GM04503 (cell line): ENCODE measurements around the gene PTPMT1.
A peak's percentile ranks its signal among the peaks of the same experiment; 100 is the strongest.

Source experiments
- DNase-seq: peaks from one replicate; pipeline ENCODE4 v3.0.0-alpha.2; 2012; ENCODE audit warnings: low read depth

PTPMT1 gene

GRCh38 chr11:47607380-47607779 lies 42.0 kb downstream of the PTPMT1 start:
- peak; percentile 77 for DNase-seq

GRCh38 chr11:47609675-47610074 lies 44.3 kb downstream of the PTPMT1 start:
- DNase-seq = no peak

GRCh38 chr11:47611348-47611794 lies 46.0 kb downstream of the PTPMT1 start:
- DNase-seq = no peak

- DNase-seq = no peak
Observed at GRCh38 chr11:47615249-47615648, 49.9 kb downstream of the PTPMT1 start.

GRCh38 chr11:47616726-47617416 lies 51.5 kb downstream of the PTPMT1 start:
- peak; percentile 42 for DNase-seq

GRCh38 chr11:47617417-47617809 lies 52.0 kb downstream of the PTPMT1 start:
- DNase-seq = peak; percentile 14

- no peak for DNase-seq
Observed at GRCh38 chr11:47620836-47621378, 55.5 kb downstream of the PTPMT1 start.
